ENCODE data around the gene HOTAIR.

HOTAIR gene

DNA sequence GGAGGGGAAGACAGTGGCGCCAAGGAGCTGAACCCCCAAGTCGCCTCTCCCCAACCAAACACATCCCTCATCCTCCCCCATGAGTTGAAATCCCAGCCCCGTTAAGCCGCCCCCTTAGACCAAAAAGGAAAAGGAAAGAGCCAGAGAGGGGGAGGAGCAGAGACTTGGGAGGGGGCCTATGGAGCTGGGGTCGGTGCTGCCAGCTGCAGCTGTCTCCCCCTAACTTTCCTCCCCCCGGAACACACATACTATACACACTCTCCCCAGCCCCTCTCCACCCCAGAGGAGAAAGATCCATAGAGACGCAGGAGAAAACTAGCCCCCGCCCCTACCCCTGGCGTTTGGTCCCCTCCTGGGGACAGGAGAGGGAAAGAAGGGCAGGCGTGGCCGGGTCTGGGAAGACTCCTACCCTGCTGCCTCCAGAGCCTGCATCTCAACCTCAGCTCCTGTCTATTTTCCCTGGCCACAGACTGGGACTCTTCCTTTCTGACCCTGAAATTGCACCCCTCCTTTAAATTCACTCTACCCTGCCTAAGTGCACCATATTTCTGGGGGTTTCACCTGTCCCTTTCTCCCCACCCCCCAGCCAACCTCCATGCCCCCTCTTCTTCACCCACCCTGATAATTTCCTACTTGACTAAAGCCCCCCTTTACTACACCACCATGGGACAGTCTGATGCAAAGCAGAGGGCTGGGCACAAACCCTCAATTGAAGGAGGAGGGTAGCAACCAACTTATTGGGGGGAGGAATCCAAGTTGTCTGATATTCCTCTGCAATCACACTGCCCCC is 23.6 kb upstream of the HOTAIR start:
- FAIRE-seq: no peak

DNA sequence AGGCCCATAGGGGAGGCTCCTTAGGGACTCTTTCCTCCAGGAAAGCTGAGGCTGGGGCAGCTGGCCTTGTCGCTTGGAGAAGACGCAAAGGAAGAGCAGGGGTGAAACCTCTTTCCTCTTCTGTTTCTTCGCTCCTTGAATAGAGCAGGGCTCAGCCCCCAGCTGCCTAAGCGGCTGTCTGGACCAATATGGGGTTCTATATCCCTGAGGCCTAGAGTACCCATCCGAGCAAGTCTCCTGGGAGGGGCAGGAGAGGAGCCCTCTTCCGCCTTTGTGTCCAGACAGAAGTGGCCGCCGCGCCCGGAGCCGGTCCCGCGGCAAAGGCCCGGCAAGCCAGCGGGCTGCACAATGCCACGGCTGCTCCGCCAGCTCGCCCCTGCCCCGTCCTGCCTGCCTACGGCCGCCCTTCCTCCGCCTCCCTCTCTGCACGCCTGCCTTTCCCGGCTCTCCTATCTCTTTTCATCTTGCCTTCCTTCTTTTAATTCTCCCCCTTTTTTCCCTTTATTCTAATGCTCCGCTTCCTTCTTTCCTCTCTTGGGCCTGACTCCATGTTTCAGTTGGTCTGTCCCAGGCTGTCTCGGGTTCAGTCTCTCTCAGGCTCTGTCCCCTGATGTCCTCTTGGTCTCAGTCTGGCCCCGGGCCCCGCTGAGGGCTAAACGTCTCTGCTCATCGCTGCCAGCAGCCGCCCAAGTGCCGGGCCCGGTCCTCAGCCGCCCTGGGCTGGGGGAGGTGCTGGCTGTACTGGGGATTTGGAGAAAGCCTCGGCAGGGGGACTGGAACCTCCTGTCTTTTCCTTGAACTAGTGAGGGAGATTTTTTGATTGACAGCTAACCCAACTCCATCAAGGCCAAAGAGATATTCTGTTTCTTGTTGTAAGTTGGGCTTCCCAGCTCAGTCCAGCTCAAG is 22.7 kb upstream of the HOTAIR start:
- FAIRE-seq: no peak

DNA sequence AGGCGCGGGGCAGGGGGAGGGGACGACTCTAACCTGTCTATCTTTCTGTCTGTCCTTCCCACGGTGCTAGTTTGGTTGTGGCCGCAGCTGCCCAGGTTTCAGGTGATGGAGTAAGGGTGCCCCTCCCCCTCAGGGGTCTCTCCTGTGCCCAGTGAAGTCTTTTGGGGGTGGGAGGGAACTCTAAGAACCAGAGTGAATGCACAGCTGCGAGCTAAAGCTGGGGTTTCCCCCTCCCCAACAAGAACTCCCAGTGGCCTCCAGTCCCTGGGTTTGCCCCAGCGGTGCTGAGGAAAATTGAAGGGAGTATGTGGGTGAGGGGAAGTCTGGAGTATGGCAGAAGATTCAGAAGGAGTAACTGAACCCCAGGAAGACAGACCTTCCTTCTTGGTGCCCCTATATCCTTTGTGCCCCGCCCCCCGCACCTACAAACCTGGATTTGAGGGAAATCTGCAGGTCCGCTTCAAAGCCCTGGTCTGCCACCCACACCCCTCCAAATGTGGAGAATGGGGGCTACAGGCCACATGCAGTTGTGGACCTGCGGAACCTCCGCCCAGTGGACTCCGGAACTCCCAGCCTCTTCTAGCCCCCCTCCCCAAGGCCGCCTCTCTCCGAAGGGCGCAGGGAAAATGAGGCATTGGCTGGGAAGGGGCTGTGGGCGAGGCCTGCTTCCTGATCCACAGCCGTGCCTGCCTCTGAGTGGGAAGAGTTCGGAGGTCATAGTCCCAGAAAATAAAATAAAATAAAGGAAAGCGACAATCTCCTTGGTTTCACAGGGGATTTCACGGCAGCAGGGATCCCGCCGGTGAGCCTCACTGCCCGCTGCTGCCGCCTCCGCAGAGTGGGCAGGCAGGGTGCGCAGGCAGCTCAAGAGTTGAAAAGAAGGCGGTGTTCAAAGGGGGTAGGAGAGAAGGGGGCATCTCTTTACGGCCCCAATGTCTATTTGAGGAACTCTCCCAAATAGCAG is 21.8 kb upstream of the HOTAIR start:
- no peak for FAIRE-seq

- no peak for FAIRE-seq
Measured at GRCh38 chr12:53995378-53996239, 20.9 kb upstream of the HOTAIR start.

DNA sequence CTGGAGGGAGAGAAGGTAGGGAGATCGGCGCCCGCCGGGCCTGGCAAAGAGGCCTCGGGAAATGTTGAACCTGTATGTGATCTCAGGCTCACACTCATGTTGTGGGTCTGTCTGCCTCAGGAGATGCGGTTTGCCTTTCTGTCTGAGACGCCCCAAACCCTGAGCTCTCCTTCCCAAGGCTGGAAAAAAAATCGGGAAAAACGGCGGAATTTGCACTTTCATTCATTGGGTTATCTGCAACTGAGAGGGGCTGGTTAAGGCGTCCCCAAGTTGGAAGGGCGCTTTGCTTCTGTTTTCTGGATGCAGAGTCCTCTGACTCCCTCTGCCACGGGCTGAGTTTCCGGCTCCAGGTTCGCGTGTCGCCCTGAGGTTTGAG is 20.2 kb upstream of the HOTAIR start:
- no peak for FAIRE-seq

GRCh38 chr12:53994264-53995001 is 19.7 kb upstream of the HOTAIR start:
- FAIRE-seq: no peak

DNA sequence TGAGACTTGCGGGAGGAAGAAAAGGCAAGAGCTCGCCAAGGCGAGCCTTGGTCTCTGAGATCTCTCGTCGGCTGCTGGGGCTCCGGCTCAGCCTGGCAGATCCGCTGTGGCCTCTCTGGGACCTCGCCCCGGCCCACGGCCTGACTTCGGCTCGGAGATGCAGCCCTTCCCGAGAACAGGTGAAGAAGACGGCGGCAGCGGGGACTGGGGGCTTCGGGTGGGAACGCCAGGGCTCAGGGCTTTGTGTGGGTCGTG is 19.2 kb upstream of the HOTAIR start:
- FAIRE-seq: no peak

DNA sequence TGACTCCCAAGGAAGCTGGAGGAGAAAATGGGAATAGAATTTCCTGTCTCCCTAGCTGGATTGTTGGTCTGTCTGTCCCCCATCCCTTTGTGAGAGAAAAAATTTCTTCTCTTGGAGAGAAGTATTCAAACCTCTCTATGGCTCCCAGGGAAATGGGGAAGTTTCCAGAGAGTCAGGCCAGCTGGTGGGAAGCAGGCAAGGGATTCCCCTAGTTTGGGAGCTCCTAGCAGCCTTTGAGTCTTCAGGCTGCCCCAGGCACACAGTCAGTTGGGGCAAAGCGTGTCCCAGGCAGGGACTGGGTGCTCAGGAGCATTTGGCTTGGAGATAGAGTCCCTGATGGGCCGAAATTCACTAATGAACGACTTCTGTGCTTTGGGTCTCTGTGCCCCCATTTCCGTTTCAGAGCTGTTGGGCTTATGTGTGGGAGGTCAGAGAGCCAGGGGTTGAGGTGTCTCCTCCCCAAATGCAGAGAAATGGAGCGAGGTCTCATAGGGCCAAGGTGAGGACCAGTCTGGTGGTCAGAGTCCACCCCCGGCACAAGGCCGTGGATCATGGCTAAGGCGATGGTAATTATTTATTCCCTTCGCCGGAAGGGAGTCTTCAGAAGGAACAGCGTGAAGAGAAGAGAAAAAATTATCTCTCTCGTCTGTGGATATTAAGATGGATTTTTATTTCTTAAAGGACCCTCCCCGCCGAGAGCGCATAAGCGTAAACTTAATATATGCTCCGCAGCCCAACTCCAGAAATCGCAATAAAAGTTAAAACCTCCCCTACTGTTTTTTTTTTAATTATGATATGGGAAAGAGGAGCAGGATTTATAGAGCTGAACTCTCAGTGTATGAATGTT is 18.6 kb upstream of the HOTAIR start:
- FAIRE-seq: no peak

- FAIRE-seq: no peak
Measured at GRCh38 chr12:53992377-53992889, 17.7 kb upstream of the HOTAIR start.

- no peak for FAIRE-seq
Measured at GRCh38 chr12:53991077-53991460, 16.3 kb upstream of the HOTAIR start.

GRCh38 chr12:53990311-53991076 is 15.7 kb upstream of the HOTAIR start:
- FAIRE-seq: no peak

DNA sequence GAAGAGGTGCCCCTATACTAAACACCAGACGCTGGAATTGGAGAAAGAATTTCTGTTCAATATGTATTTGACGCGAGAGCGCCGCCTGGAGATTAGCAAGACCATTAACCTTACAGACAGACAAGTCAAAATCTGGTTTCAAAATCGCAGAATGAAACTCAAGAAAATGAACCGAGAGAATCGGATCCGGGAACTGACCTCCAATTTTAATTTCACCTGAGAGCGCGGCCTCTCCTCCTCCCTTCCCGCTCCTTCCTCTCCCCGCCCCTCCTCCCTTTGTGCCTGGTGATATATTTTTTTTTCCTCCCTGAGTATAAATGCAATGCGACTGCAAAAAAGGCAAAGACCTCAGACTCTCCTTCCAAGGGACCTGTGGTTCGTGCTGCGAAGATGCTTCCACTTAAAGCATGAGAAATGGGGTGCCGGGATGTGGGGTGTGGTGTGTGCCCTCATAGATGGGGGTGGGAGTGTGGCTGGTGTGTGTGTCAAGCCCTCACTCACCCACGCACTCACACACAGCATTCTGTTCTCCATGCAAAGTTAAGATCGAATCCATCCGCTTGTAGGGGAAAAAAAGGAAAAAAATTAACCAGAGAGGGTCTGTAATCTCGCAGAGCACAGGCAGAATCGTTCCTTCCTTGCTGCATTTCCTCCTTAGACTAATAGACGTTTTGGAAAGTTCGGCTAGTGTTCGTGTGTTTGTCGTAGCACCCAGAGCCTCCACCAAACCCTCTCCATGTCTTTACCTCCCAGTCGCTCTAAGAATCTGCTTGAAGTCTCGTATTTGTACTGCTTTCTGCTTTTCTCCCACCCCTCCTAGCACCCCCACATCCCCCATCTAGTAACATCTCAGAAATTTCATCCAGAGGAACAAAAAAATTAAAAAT is 14.7 kb upstream of the HOTAIR start:
- FAIRE-seq: no peak

GRCh38 chr12:53988541-53989226 is 13.9 kb upstream of the HOTAIR start:
- no peak for FAIRE-seq

- no peak for FAIRE-seq
Measured at GRCh38 chr12:53987787-53988230, 13.1 kb upstream of the HOTAIR start.

DNA sequence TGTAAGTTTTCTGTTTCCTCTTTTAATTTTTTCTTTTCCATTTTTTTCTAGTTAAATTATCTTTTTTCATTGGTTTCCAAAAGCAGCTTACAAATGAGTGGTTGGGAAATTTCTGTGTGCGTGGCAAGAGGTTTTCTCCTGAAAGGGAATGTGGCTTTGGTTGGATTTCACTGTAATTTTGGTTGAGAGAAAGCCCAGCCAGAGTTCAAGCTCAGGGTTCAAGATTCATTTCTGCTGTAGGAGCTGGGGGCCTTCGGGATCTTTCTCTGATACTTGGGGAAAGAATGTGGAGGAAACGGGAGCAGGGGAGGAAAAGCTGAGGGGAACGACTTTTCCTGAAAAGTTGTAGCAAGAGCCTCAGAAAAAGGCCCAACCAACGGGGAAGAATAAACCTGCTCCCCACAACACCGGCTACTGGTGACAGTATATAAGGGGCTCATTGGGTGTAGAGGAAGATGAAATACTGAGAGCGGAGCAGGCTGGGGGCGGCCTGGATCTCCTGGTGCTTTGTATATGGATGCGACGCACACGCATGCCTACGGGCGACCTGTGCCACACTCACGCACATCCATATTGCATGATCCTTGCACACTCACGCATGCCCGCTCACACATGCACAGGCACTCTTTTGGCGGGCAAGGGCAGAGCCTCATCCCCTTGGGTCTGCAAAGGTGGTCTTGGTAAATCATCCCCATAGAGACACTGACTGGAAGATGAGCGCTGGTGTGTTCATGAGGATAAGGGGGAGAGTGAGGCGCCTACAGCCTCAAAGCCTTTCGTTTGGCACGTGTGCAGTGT is 12.1 kb upstream of the HOTAIR start:
- FAIRE-seq: no peak

DNA sequence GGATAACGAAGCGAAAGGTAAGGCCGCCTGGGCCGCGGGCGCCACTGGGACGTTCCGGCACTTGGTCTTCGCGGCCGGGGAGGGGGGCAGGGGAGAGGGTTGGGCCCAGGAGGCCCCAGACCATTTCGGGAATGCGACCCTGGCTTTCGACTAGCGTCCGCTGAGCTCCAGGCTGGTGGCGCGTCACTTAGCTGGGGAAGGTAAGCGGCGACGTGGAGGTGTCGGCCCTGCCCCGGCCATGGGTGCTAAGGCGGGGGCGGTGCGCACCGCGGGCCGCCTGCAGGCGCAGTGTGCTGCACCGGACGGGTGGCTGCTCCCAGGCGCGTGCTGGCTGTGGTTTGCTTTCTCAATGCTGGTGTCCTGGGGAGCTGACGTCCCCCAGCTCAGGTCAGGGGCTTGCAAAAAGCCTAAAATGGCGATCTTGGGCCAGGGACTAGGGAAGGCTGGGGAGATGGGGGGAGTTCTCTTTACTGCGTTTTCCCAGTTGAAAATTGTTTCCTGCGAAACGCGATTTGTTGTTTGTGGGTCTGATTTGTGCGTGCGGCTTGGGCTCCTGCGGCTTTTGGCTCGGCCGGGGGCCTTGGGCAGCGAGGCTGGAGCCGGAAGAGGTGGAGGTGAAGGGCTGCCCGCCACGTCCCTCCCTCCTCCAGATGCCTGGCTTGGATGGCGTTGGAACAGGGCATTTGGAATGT is 11.4 kb upstream of the HOTAIR start:
- no peak for FAIRE-seq
